Endothelial cell of coronary artery (primary cell): ENCODE measurements around the gene PI4K2B. TPM values are rescaled to one million over a fixed set of nuclear protein-coding genes. Genes with fewer than 3 reads are reported as not detected.

Experiments used
- total RNA-seq: library from RNA; depleted of rRNA; stranded (reverse); fragments of >200 nt; gene quantifications from 2 replicates; pipeline ENCODE4 v1.2.3, GENCODE V29; 2014

The PI4K2B gene
- 16.1 and 20.7 TPM in 2 replicates for total RNA-seq

DNA sequence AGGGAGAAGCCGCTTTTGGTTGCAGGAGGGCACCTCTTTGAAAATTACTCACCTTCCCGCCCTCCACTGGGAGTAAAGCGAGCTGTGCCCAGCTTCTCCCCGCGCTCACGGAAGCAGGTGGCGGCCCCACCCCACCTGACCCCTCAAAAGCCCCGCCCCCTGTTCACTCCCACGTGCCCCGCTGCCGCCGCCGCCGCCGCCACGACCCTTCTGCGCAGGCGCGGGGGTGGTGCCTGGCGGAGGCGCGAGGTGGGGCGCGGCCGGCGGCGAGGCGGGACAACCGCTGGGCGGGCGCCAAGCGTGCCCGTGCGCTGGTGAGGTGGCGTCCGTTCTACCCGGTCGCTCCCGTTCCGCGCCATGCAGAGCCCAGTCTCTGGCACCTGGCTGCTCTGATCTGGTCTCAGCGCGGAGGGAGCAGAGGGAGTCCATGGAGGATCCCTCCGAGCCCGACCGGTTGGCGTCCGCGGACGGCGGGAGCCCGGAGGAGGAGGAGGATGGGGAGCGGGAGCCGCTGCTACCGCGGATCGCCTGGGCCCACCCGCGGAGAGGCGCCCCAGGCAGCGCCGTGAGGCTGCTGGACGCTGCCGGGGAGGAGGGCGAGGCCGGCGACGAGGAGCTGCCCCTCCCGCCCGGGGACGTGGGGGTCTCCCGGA is at the start of gene PI4K2B:
TSS of gene PI4K2B (plus strand) at position 297 of the 653 bp plus-strand sequence. CDS start at position 428, 131 bp downstream.

DNA sequence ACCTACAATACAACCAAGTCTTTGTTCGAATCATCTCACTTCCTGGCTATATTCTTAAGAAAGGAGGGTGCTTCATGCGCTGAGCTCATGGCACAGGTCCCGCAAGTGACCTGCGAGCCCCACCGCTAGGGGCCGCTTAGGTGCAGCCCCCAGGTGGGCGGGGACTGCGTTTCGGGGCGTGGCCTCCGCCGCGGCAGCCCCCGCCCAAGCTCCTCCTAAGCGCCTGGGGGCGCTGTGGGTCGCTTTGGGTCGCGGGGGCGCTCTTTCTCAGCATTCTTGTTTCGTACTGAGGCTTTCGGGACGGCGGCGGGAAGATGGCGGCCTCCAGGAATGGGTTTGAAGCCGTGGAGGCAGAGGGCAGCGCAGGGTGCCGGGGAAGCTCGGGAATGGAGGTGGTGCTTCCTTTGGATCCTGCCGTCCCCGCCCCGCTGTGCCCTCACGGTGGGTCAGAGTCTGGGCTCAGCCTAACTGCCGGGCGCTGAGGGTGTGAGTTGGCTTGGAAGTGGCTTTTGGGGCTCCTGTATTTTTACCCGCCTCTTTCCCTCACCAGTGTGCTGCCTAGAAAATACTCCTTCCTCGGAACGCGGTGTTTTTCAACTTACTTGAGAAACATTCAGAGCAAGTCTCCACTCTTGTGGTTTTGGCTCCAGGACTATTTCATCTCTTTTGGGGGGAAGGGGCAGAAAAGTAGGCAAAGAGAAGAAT is 78.8 kb downstream of the PI4K2B start, which contains the start of gene ZCCHC4:
TSS of gene ZCCHC4 (plus strand) at position 279 of the 705 bp plus-strand sequence. CDS start at position 315, 36 bp downstream.

Other genes starting within 250 kb of the PI4K2B start
- gene LGI2, start 203.1 kb upstream of the PI4K2B start, total RNA-seq = under 0.01 TPM in 2 replicates
- gene SEPSECS, start 73.6 kb upstream of the PI4K2B start, total RNA-seq = 5.2 and 5.8 TPM in 2 replicates
- 6.2 and 7.8 TPM in 2 replicates for gene ZCCHC4, start 78.7 kb downstream of the PI4K2B start, total RNA-seq
- 17.6 and 19.3 TPM in 2 replicates for gene ANAPC4, start 143.2 kb downstream of the PI4K2B start, total RNA-seq